Liver (tissue), 9 donors: ENCODE measurements around the gene FANCE. TPM values are rescaled to one million over a fixed set of nuclear protein-coding genes. Genes with fewer than 3 reads are reported as not detected.
A peak's percentile ranks its signal among the peaks of the same experiment; 100 is the strongest.

Experiments used
- DNase-seq: peaks from one replicate; pipeline ENCODE4 v3.0.0-alpha.2; 2017; ENCODE audit warnings: low spot score
- H3K27ac ChIP-seq, 2 donors: one replicate each; pipeline ENCODE4 v1.7.0; 2013; ENCODE audit warnings: inconsistent platforms in 2 of 2, low read length in 2 of 2, control low read depth in 1 of 2, low read depth in 1 of 2, mild to moderate bottlenecking in 1 of 2
- H3K27me3 ChIP-seq, 4 donors: one replicate each; pipeline versions ENCODE4 v1.6.1 to v1.7.0; 2013; ENCODE audit warnings: low read length in 3 of 4, inconsistent platforms in 1 of 4, mild to moderate bottlenecking in 1 of 4, moderate library complexity in 1 of 4; ENCODE audit not compliant: control insufficient read depth in 4 of 4, insufficient read depth in 4 of 4
- H3K36me3 ChIP-seq, 4 donors: one replicate each; pipeline versions ENCODE4 v1.6.1 to v1.7.0; 2013; ENCODE audit warnings: low read length in 3 of 4, mild to moderate bottlenecking in 3 of 4, low read depth in 1 of 4, moderate library complexity in 1 of 4; ENCODE audit not compliant: control insufficient read depth in 4 of 4, insufficient read depth in 3 of 4
- H3K4me1 ChIP-seq, 4 donors: one replicate each; pipeline versions ENCODE4 v1.6.1 to v1.7.0; 2013; ENCODE audit warnings: low read length in 3 of 4, mild to moderate bottlenecking in 3 of 4, moderate library complexity in 1 of 4; ENCODE audit not compliant: control insufficient read depth in 4 of 4, insufficient read depth in 4 of 4
- H3K4me3 ChIP-seq, 3 donors: one replicate each; pipeline versions ENCODE4 v1.6.1 to v1.7.0; 2013; ENCODE audit warnings: low read length in 3 of 3, control low read depth in 1 of 3, low read depth in 1 of 3, mild to moderate bottlenecking in 1 of 3
- H3K9ac ChIP-seq, 2 donors: one replicate each; pipeline ENCODE4 v1.7.0; 2013; ENCODE audit warnings: low read length in 2 of 2, mild to moderate bottlenecking in 2 of 2, moderate library complexity in 2 of 2, control low read depth in 1 of 2, low read depth in 1 of 2
- H3K9me3 ChIP-seq, 4 donors: one replicate each; pipeline versions ENCODE4 v1.6.1 to v1.7.0; 2013; ENCODE audit warnings: low read length in 3 of 4; ENCODE audit not compliant: control insufficient read depth in 4 of 4
- ATF3 ChIP-seq: IDR thresholded peaks from 2 replicates; pipeline ENCODE4 v1.6.1; 2016; ENCODE audit warnings: antibody characterized with exemption
- CTCF ChIP-seq: fragments of 150-350 bp; IDR thresholded peaks from 2 replicates; pipeline ENCODE4 v1.5.1; 2017; ENCODE audit warnings: improper control_type of control experiment, low read depth, low read length; ENCODE audit not compliant: missing input control
- EGR1 ChIP-seq, 2 donors: IDR thresholded peaks; 2 replicates each; pipeline ENCODE4 v1.6.1; 2016 to 2018; ENCODE audit warnings: antibody characterized with exemption in 2 of 2, low read depth in 2 of 2
- FOXA1 ChIP-seq: IDR thresholded peaks from 2 replicates; pipeline ENCODE4 v1.6.1; 2016; ENCODE audit warnings: antibody characterized with exemption
- FOXA2 ChIP-seq: IDR thresholded peaks from 2 replicates; pipeline ENCODE4 v1.6.1; 2016; ENCODE audit warnings: antibody characterized with exemption
- GABPA ChIP-seq, 2 donors: IDR thresholded peaks in 1 of 2; conservative IDR thresholded peaks in 1 of 2; 2 replicates each; pipeline ENCODE4 v1.6.1; 2016; ENCODE audit warnings: antibody characterized with exemption in 2 of 2, mild to moderate bottlenecking in 1 of 2, moderate library complexity in 1 of 2
- HNF4A ChIP-seq, 2 donors: conservative IDR thresholded peaks; 2 replicates each; pipeline ENCODE4 v1.6.1; 2016; ENCODE audit warnings: antibody characterized with exemption in 2 of 2, mild to moderate bottlenecking in 2 of 2
- HNF4G ChIP-seq: IDR thresholded peaks from 2 replicates; pipeline ENCODE4 v1.6.1; 2016; ENCODE audit warnings: antibody characterized with exemption
- JUND ChIP-seq, 2 donors: IDR thresholded peaks; 2 replicates each; pipeline ENCODE4 v1.6.1; 2016; ENCODE audit warnings: antibody characterized with exemption in 2 of 2
- NR2F2 ChIP-seq: IDR thresholded peaks from 2 replicates; pipeline ENCODE4 v1.6.1; 2016; ENCODE audit warnings: antibody characterized with exemption
- RAD21 ChIP-seq, 2 donors: IDR thresholded peaks; 2 replicates each; pipeline ENCODE4 v1.6.1; 2016; ENCODE audit warnings: antibody characterized with exemption in 2 of 2, mild to moderate bottlenecking in 2 of 2
- RXRA ChIP-seq, 2 donors: IDR thresholded peaks; 2 replicates each; pipeline ENCODE4 v1.6.1; 2017 to 2018; ENCODE audit warnings: antibody characterized with exemption in 2 of 2, mild to moderate bottlenecking in 1 of 2
- SP1 ChIP-seq: IDR thresholded peaks from 2 replicates; pipeline ENCODE4 v1.6.1; 2018; ENCODE audit warnings: antibody characterized with exemption, mild to moderate bottlenecking
- TAF1 ChIP-seq: conservative IDR thresholded peaks from 2 replicates; pipeline ENCODE4 v1.6.1; 2016; ENCODE audit warnings: antibody characterized with exemption, mild to moderate bottlenecking
- YY1 ChIP-seq: IDR thresholded peaks from 2 replicates; pipeline ENCODE4 v1.6.1; 2016; ENCODE audit warnings: antibody characterized with exemption, mild to moderate bottlenecking
- WGBS: extraction: QIAGEN DNeasy Blood & Tissue Kit; methylation state at CpG from one replicate; pipeline ENCODE4 v1.1.7; 2013; 5-methylcytosine and 5-hydroxymethylcytosine counted together
- polyA plus RNA-seq, 2 donors: library from polyadenylated mRNA; stranded (reverse) in 1 of 2; unstranded in 1 of 2; fragments of 200-250 nt in 1 of 2; fragments of >200 nt in 1 of 2; fragmentation: Nextera tagmentation in 1 of 2; extraction: Ambion mirVana in 1 of 2; gene quantifications; one replicate each; pipeline versions ENCODE4 v1.2.1 to v1.2.3, GENCODE V29; 2013 to 2015
- total RNA-seq, 2 donors: library from RNA; depleted of rRNA; stranded (reverse); fragments of >200 nt; gene quantifications; one replicate each; pipeline ENCODE4 v1.2.3, GENCODE V29; 2014
- TF ChIP-seq, protein P1 (sequence below): IDR thresholded peaks from 2 replicates; pipeline ENCODE4 v1.6.1; 2016; ENCODE audit warnings: antibody characterized with exemption
- TF ChIP-seq, protein P2 (sequence below): IDR thresholded peaks from 2 replicates; pipeline ENCODE4 v1.6.1; 2016; ENCODE audit warnings: antibody characterized with exemption, mild to moderate bottlenecking
- donor health status: healthy.
- donor health status: healthy.
- donor health status: healthy.
- donor health status: healthy.
- donor health status: healthy.

The FANCE gene
- total and polyA plus RNA-seq, 4 donors, result 0.11 to 4.2 (median 0.79) TPM

DNA sequence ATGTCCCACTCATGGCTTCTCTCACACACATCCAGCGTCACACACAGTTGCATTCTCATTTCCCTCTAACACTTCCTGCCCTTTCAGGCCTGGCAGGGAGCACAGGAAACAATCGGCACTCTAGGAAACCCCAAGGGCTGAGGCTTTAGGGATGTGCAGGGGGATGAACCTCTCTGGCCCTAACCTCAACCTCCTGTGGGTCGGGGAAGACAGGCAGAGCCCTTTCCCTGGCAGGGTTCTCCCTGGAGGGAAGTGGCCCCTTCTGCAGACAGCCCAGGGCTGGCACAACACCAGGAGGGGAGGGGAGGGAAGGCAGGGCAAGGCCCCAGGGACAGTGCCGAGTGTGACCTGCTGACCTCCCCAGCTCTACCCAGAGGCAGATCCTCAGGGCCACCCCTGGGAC is 42.0 kb downstream of the FANCE start:
- Histone ChIP-seq H3K9ac (no peak overlapping the region), H3K36me3 (no peaks in the 10 kb centered on the region), H3K27ac (no peak overlapping the region), H3K4me1 (peaks cover 9 to 32% (median 17%) of the 10 kb centered on the region in 4 donors), H3K27me3 (no peaks in the 10 kb centered on the region), H3K9me3 (no peaks in the 10 kb centered on the region), H3K4me3 (no peak overlapping the region)
- TF ChIP-seq, protein P1, sequence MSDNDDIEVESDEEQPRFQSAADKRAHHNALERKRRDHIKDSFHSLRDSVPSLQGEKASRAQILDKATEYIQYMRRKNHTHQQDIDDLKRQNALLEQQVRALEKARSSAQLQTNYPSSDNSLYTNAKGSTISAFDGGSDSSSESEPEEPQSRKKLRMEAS, result no peak
- no peak for TF ChIP-seq JUND (IDR thresholded peaks at IDR 0.05)
- TF ChIP-seq RAD21 (IDR thresholded peaks at IDR 0.05), result no peak
- no peak for TF ChIP-seq TAF1
- no peak for TF ChIP-seq HNF4A (conservative IDR thresholded peaks at IDR 0.05)
- no peak for TF ChIP-seq HNF4G
- no peak for TF ChIP-seq GABPA (IDR thresholded peaks at IDR 0.05 in 1 of 2, conservative IDR thresholded peaks at IDR 0.05 in 1 of 2)
- no peak for TF ChIP-seq EGR1 (IDR thresholded peaks at IDR 0.05; ENCODE audit: low read depth in 2 of 2)
- TF ChIP-seq, protein P2, sequence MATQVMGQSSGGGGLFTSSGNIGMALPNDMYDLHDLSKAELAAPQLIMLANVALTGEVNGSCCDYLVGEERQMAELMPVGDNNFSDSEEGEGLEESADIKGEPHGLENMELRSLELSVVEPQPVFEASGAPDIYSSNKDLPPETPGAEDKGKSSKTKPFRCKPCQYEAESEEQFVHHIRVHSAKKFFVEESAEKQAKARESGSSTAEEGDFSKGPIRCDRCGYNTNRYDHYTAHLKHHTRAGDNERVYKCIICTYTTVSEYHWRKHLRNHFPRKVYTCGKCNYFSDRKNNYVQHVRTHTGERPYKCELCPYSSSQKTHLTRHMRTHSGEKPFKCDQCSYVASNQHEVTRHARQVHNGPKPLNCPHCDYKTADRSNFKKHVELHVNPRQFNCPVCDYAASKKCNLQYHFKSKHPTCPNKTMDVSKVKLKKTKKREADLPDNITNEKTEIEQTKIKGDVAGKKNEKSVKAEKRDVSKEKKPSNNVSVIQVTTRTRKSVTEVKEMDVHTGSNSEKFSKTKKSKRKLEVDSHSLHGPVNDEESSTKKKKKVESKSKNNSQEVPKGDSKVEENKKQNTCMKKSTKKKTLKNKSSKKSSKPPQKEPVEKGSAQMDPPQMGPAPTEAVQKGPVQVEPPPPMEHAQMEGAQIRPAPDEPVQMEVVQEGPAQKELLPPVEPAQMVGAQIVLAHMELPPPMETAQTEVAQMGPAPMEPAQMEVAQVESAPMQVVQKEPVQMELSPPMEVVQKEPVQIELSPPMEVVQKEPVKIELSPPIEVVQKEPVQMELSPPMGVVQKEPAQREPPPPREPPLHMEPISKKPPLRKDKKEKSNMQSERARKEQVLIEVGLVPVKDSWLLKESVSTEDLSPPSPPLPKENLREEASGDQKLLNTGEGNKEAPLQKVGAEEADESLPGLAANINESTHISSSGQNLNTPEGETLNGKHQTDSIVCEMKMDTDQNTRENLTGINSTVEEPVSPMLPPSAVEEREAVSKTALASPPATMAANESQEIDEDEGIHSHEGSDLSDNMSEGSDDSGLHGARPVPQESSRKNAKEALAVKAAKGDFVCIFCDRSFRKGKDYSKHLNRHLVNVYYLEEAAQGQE, result no peak
- no peak for TF ChIP-seq CTCF
- no peak for TF ChIP-seq RXRA (IDR thresholded peaks at IDR 0.05)
- TF ChIP-seq FOXA2, result no peak
- TF ChIP-seq NR2F2, result no peak
- TF ChIP-seq ATF3, result no peak
- no peak for TF ChIP-seq SP1
- TF ChIP-seq YY1, result no peak
- no peak for TF ChIP-seq FOXA1
- DNase-seq, result no peak
- WGBS, result 48% methylated on average over 4 of the region's 4 CpGs

- Histone ChIP-seq H3K27ac (peak overlapping the region in 1 of 2 donors; percentile 81), H3K9me3 (no peaks in the 10 kb centered on the region), H3K4me1 (peaks cover 9 to 32% (median 17%) of the 10 kb centered on the region in 4 donors), H3K9ac (peak overlapping the region in 1 of 2 donors; percentile 40), H3K4me3 (peak overlapping the region; percentile 38 to 88 (median 65)), H3K36me3 (no peaks in the 10 kb centered on the region), H3K27me3 (no peaks in the 10 kb centered on the region)
- 62% methylated on average over 9 of the region's 9 CpGs for WGBS
- no peak for DNase-seq
- no peak for TF ChIP-seq ATF3
- TF ChIP-seq, protein P1, result no peak
- TF ChIP-seq FOXA2, result no peak
- TF ChIP-seq SP1, result no peak
- no peak for TF ChIP-seq JUND (IDR thresholded peaks at IDR 0.05)
- TF ChIP-seq, protein P2, result no peak
- TF ChIP-seq EGR1 (IDR thresholded peaks at IDR 0.05; ENCODE audit: low read depth in 2 of 2), result no peak
- TF ChIP-seq TAF1, result no peak
- TF ChIP-seq HNF4A (conservative IDR thresholded peaks at IDR 0.05), result no peak
- TF ChIP-seq RXRA (IDR thresholded peaks at IDR 0.05), result no peak
- no peak for TF ChIP-seq YY1
- no peak for TF ChIP-seq CTCF
- no peak for TF ChIP-seq RAD21 (IDR thresholded peaks at IDR 0.05)
- TF ChIP-seq NR2F2, result no peak
Measured at GRCh38 chr6:35495258-35496035, 43.3 kb downstream of the FANCE start.
